GM12878 (cell line): Measurements from ENCODE around the gene GNPDA2. TPM values are rescaled to one million over a fixed set of nuclear protein-coding genes. Genes with fewer than 3 reads are reported as not detected.

Experiments
- ASH2L ChIP-seq: fragments of 300-600, 200-600 bp; sonication (generic); IDR thresholded peaks from 2 replicates; pipeline ENCODE4 v1.6.1; 2017; ENCODE audit warnings: low read depth, mild to moderate bottlenecking, borderline replicate concordance
- BACH1 ChIP-seq: fragments of 450-650 bp; IDR thresholded peaks from 2 replicates; pipeline ENCODE4 v1.6.1; 2017; ENCODE audit warnings: mild to moderate bottlenecking, borderline replicate concordance
- BHLHE40 ChIP-seq, 2 experiments: fragments of 450-650 bp in 1 of 2; IDR thresholded peaks; 2 replicates each; pipeline ENCODE4 v1.6.1; 2011 to 2017; ENCODE audit warnings: low read depth in 2 of 2, borderline replicate concordance in 1 of 2, improper control_type of control experiment in 1 of 2, low read length in 1 of 2, mild to moderate bottlenecking in 1 of 2
- CBFB ChIP-seq: IDR thresholded peaks from 2 replicates; pipeline ENCODE4 v1.6.1; 2016; ENCODE audit warnings: antibody characterized with exemption, low read depth
- ESRRA ChIP-seq: IDR thresholded peaks from 2 replicates; pipeline ENCODE4 v1.6.1; 2012; ENCODE audit warnings: mild to moderate bottlenecking, low read length, improper control_type of control experiment
- FOXK2 ChIP-seq: fragments of 450-650 bp; IDR thresholded peaks from 2 replicates; pipeline ENCODE4 v1.6.1; 2017; ENCODE audit warnings: mild to moderate bottlenecking, moderate library complexity
- HDGF ChIP-seq: fragments of 450-650 bp; IDR thresholded peaks from 2 replicates; pipeline ENCODE4 v1.6.1; 2016; ENCODE audit warnings: antibody characterized with exemption
- JUNB ChIP-seq: IDR thresholded peaks from 2 replicates; pipeline ENCODE4 v1.6.1; 2016; ENCODE audit warnings: antibody characterized with exemption, mild to moderate bottlenecking
- MAX ChIP-seq: IDR thresholded peaks from 2 replicates; pipeline ENCODE4 v1.6.1; 2012; ENCODE audit warnings: low read depth, low read length, improper control_type of control experiment
- NR2C2 ChIP-seq: IDR thresholded peaks from 2 replicates; pipeline ENCODE4 v1.6.1; 2011; ENCODE audit warnings: borderline replicate concordance, low read depth; ENCODE audit not compliant: control insufficient read depth, insufficient read length
- NR2F1 ChIP-seq: fragments of 450-650 bp; conservative IDR thresholded peaks from 2 replicates; pipeline ENCODE4 v1.6.1; 2017; ENCODE audit warnings: mild to moderate bottlenecking
- PML ChIP-seq: IDR thresholded peaks from 2 replicates; pipeline ENCODE4 v1.6.1; 2012; ENCODE audit warnings: low read length, inconsistent platforms
- REST ChIP-seq: IDR thresholded peaks from 2 replicates; pipeline ENCODE4 v1.6.1; 2012; ENCODE audit warnings: mild to moderate bottlenecking, low read depth, low read length
- SREBF2 ChIP-seq: IDR thresholded peaks from 2 replicates; pipeline ENCODE4 v1.6.1; 2012; ENCODE audit warnings: mild to moderate bottlenecking, low read length
- STAT3 ChIP-seq: IDR thresholded peaks from 2 replicates; pipeline ENCODE4 v1.6.1; 2011; ENCODE audit warnings: low read depth, low read length, improper control_type of control experiment
- SUPT20H ChIP-seq: IDR thresholded peaks from 2 replicates; pipeline ENCODE4 v1.6.1; 2011; ENCODE audit warnings: low read depth, mild to moderate bottlenecking, low read length, moderate library complexity, borderline replicate concordance; ENCODE audit not compliant: control insufficient read depth
- TARDBP ChIP-seq: IDR thresholded peaks from 2 replicates; pipeline ENCODE4 v1.6.1; 2016; ENCODE audit warnings: borderline replicate concordance
- TBL1XR1 ChIP-seq: IDR thresholded peaks from 2 replicates; pipeline ENCODE4 v1.6.1; 2012; ENCODE audit warnings: low read depth, low read length, improper control_type of control experiment
- TCF12 ChIP-seq: IDR thresholded peaks from 2 replicates; pipeline ENCODE4 v1.6.1; 2011; ENCODE audit warnings: low read depth, mild to moderate bottlenecking, low read length
- TCF3 ChIP-seq: IDR thresholded peaks from 2 replicates; pipeline ENCODE4 v1.6.1; 2012; ENCODE audit warnings: low read depth, mild to moderate bottlenecking, low read length, borderline replicate concordance; ENCODE audit not compliant: insufficient read depth
- WRNIP1 ChIP-seq: IDR thresholded peaks from 2 replicates; pipeline ENCODE4 v1.6.1; 2011; ENCODE audit warnings: low read depth, low read length, improper control_type of control experiment, borderline replicate concordance
- polyA plus RNA-seq, 11 experiments: library from polyadenylated mRNA; depleted of rRNA in 4 of 11; unstranded in 6 of 11; stranded (reverse) in 5 of 11; fragments of >200 nt; fragmentation: Nextera tagmentation in 4 of 11; fragmentation: Illumina TruSeq in 1 of 11; extraction: Ambion mirVana in 4 of 11; extraction: Trizol in 1 of 11; gene quantifications; 1 replicate in 1 of 11; 2 replicates in 10 of 11; pipeline versions ENCODE4 v1.2.1 to v1.2.3, GENCODE V29; 2011 to 2016; ENCODE audit warnings: inconsistent platforms in 2 of 11, missing spikeins in 2 of 11, low read depth in 1 of 11
- total RNA-seq, 4 experiments: library from RNA; depleted of rRNA in 3 of 4; stranded (reverse); fragments of >200 nt in 3 of 4; fragmentation: Illumina TruSeq in 1 of 4; extraction: Trizol in 1 of 4; gene quantifications; 2 replicates each; pipeline versions ENCODE4 v1.2.1 to v1.2.3, GENCODE V29; 2013 to 2021
- TF ChIP-seq, protein P1 (sequence below): IDR thresholded peaks from 2 replicates; pipeline ENCODE4 v1.6.1; 2012; ENCODE audit warnings: improper control_type of control experiment, low read depth, low read length; ENCODE audit not compliant: insufficient replicate concordance

The GNPDA2 gene
- total and polyA plus RNA-seq, 10 of the 15 experiments (the other 5 are each of a cell fraction or from before 2014, with no cell fraction given): 16.7 to 45.8 (median 23.8) TPM

GRCh38 chr4:44678094-44679041, 48.0 kb downstream of the GNPDA2 start, which contains the start of gene GUF1 (continued):
- TF ChIP-seq, protein P1, sequence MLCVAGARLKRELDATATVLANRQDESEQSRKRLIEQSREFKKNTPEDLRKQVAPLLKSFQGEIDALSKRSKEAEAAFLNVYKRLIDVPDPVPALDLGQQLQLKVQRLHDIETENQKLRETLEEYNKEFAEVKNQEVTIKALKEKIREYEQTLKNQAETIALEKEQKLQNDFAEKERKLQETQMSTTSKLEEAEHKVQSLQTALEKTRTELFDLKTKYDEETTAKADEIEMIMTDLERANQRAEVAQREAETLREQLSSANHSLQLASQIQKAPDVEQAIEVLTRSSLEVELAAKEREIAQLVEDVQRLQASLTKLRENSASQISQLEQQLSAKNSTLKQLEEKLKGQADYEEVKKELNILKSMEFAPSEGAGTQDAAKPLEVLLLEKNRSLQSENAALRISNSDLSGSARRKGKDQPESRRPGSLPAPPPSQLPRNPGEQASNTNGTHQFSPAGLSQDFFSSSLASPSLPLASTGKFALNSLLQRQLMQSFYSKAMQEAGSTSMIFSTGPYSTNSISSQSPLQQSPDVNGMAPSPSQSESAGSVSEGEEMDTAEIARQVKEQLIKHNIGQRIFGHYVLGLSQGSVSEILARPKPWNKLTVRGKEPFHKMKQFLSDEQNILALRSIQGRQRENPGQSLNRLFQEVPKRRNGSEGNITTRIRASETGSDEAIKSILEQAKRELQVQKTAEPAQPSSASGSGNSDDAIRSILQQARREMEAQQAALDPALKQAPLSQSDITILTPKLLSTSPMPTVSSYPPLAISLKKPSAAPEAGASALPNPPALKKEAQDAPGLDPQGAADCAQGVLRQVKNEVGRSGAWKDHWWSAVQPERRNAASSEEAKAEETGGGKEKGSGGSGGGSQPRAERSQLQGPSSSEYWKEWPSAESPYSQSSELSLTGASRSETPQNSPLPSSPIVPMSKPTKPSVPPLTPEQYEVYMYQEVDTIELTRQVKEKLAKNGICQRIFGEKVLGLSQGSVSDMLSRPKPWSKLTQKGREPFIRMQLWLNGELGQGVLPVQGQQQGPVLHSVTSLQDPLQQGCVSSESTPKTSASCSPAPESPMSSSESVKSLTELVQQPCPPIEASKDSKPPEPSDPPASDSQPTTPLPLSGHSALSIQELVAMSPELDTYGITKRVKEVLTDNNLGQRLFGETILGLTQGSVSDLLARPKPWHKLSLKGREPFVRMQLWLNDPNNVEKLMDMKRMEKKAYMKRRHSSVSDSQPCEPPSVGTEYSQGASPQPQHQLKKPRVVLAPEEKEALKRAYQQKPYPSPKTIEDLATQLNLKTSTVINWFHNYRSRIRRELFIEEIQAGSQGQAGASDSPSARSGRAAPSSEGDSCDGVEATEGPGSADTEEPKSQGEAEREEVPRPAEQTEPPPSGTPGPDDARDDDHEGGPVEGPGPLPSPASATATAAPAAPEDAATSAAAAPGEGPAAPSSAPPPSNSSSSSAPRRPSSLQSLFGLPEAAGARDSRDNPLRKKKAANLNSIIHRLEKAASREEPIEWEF: no peak
- TF ChIP-seq MAX (peak; percentile 44), JUNB (no peak), BHLHE40 (IDR thresholded peaks at IDR 0.05; ENCODE audit: borderline replicate concordance in 1 of 2, low read depth in 2 of 2, low read length in 1 of 2) (peak; percentile 96 to 98), NR2C2 (no peak), TCF3 (peak; percentile 54; the same call in 1 of the 2 replicates), TBL1XR1 (no peak), FOXK2 (no peak), WRNIP1 (no peak), HDGF (no peak), REST (0 out of 2 replicates have a peak, but pooled peaks have one; percentile 34), TCF12 (no peak), NR2F1 (peak; percentile 69), SUPT20H (no peak), SREBF2 (no peak), PML (peak; percentile 97), ESRRA (no peak), STAT3 (no peak), ASH2L (peak; percentile 61; the same call in 1 of the 2 replicates), TARDBP (no peak), CBFB (0 out of 2 replicates have a peak, but pooled peaks have one; percentile 72), BACH1 (peak; percentile 52; the same call in 1 of the 2 replicates)
